Nephron progenitor cell (in vitro differentiated cells): Measurements from ENCODE around the gene PTGS1.

Experiments
- DNase-seq: peaks from one replicate; pipeline ENCODE4 v3.0.0; 2021
- H3K27ac Mint-ChIP-seq: 2 replicates; pipeline ENCODE4 v1.8.0; 2021; ENCODE audit warnings: mild to moderate bottlenecking, moderate library complexity, mixed read lengths
- H3K27me3 Mint-ChIP-seq: 2 replicates; pipeline ENCODE4 v1.8.0; 2021; ENCODE audit warnings: mild to moderate bottlenecking, low read depth, mixed read lengths; ENCODE audit not compliant: poor library complexity
- H3K36me3 Mint-ChIP-seq: 2 replicates; pipeline ENCODE4 v1.8.0; 2021; ENCODE audit warnings: low read depth, mixed read lengths
- H3K4me1 Mint-ChIP-seq: 2 replicates; pipeline ENCODE4 v1.8.0; 2021; ENCODE audit warnings: mixed read lengths
- H3K4me3 Mint-ChIP-seq: 2 replicates; pipeline ENCODE4 v1.8.0; 2021; ENCODE audit warnings: mild to moderate bottlenecking, moderate library complexity, mixed read lengths
- H3K9me3 Mint-ChIP-seq: 2 replicates; pipeline ENCODE4 v1.8.0; 2021; ENCODE audit warnings: mild to moderate bottlenecking, moderate library complexity, mixed read lengths
- CTCF ChIP-seq: fragments of 200-600 bp; sonication (generic); IDR thresholded peaks from 2 replicates; pipeline ENCODE4 v1.5.0; 2021; ENCODE audit warnings: antibody characterized with exemption

Gene PTGS1

DNA sequence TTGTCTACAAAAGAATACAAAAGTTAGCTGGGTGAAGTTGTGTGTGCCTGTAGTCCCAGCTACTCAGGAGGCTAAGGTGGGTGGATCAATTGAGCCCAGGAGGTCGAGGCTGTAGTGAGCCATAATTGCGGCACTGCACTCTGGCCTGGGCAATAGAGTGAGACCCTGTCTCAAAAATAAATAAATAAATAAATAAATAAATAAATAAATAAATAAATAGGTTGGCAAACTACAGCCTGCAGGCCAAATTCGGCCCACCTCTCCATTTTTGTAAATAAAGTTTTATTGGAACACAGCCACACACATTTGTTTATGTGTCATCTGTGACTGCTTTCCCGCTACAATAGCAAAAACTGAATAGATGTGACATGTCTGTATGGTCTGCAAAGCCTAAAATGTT lies 9.5 kb downstream of the PTGS1 start:
- H3K27me3 Mint-ChIP-seq = peaks cover 10% of the 10 kb centered on the region
- H3K4me3 Mint-ChIP-seq = no peak overlapping the region

DNA sequence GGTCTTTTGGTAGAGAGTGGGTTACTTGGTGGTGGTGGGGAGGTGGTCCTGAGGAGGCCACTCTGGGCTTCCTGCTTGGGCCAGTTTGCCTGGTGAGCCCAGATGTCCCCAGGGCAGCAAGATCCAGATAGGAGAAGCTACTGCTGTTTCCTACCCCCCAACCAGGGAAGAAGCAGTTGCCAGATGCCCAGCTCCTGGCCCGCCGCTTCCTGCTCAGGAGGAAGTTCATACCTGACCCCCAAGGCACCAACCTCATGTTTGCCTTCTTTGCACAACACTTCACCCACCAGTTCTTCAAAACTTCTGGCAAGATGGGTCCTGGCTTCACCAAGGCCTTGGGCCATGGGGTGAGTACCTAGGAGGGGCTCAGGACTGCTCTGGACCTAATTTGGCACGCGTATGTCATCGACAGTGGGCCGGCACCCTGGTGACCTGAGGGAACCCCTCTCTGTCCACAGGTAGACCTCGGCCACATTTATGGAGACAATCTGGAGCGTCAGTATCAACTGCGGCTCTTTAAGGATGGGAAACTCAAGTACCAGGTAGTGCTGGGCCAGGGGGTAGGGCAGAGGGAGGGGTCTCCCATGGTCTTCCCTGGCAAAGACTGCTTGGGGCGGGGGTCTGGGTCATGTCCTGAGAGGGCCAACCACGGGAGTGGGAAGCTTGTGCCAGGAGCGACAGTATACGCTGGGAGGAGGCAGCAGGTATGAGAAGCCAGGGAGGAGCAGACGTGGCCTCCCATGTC lies 10.6 kb downstream of the PTGS1 start:
- no peak for TF ChIP-seq CTCF
- Mint-ChIP-seq H3K4me3 (no peak overlapping the region), H3K4me1 (peaks cover 16% of the 10 kb centered on the region), H3K9me3 (peaks cover 3% of the 10 kb centered on the region), H3K27ac (no peak overlapping the region), H3K27me3 (peaks cover 5% of the 10 kb centered on the region), H3K36me3 (no peaks in the 10 kb centered on the region)
- no peak for DNase-seq

More for the DNA sequence above, 9.5 kb downstream of the PTGS1 start:
- Mint-ChIP-seq H3K4me1 (peaks cover 27% of the 10 kb centered on the region), H3K27ac (no peak overlapping the region), H3K9me3 (peaks cover 3% of the 10 kb centered on the region), H3K36me3 (no peaks in the 10 kb centered on the region)
- no peak for DNase-seq
- TF ChIP-seq CTCF = no peak

GRCh38 chr9:122382901-122383850 lies 12.4 kb downstream of the PTGS1 start:
- no peak for DNase-seq
- no peaks in the 10 kb centered on the region for H3K36me3 Mint-ChIP-seq
- H3K27me3 Mint-ChIP-seq = peaks cover 5% of the 10 kb centered on the region
- no peak overlapping the region for H3K4me3 Mint-ChIP-seq
- H3K9me3 Mint-ChIP-seq = peaks cover 3% of the 10 kb centered on the region
- no peak for TF ChIP-seq CTCF
- no peak overlapping the region for H3K27ac Mint-ChIP-seq
- H3K4me1 Mint-ChIP-seq = peaks cover 1% of the 10 kb centered on the region

GRCh38 chr9:122383992-122384461 lies 13.2 kb downstream of the PTGS1 start:
- H3K9me3 Mint-ChIP-seq = peaks cover 3% of the 10 kb centered on the region
- H3K4me3 Mint-ChIP-seq = no peak overlapping the region
- H3K36me3 Mint-ChIP-seq = no peaks in the 10 kb centered on the region
- no peaks in the 10 kb centered on the region for H3K4me1 Mint-ChIP-seq
- TF ChIP-seq CTCF = no peak
- no peak for DNase-seq
- peaks cover 9% of the 10 kb centered on the region for H3K27me3 Mint-ChIP-seq
- H3K27ac Mint-ChIP-seq = no peak overlapping the region

DNA sequence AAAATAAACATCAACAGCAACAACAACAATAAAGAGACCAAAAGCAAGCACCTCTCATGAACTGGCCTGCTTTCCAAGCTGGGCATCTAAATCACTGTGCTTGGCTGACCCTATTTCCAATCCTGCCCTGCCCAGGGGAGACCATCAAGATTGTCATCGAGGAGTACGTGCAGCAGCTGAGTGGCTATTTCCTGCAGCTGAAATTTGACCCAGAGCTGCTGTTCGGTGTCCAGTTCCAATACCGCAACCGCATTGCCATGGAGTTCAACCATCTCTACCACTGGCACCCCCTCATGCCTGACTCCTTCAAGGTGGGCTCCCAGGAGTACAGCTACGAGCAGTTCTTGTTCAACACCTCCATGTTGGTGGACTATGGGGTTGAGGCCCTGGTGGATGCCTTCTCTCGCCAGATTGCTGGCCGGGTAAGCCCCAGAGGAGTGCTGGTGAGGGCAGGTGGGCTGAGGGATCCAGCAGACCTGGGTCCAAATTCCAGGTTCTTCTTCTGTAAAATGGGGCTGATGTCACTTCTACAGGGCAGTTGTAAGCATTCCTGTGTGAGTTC lies 15.6 kb downstream of the PTGS1 start:
- no peak for TF ChIP-seq CTCF
- peaks cover 7% of the 10 kb centered on the region for H3K4me1 Mint-ChIP-seq
- no peaks in the 10 kb centered on the region for H3K9me3 Mint-ChIP-seq
- H3K4me3 Mint-ChIP-seq = no peak overlapping the region
- no peak for DNase-seq
- no peaks in the 10 kb centered on the region for H3K36me3 Mint-ChIP-seq
- no peak overlapping the region for H3K27ac Mint-ChIP-seq
- H3K27me3 Mint-ChIP-seq = peaks cover 14% of the 10 kb centered on the region
